ENCODE measurements around the gene PCCA.
"Not testable (repeated sequence)": the region's sequence is repeated elsewhere in the genome, so short reads cannot be mapped to it uniquely, and the experiment has no call there.

PCCA gene

GRCh38 chr13:100213576-100213975, 124.7 kb downstream of the PCCA start:
- Mint-ChIP-seq H3K9me3 (no peaks in the 10 kb centered on the region), H3K27ac (no peak overlapping the region), H3K36me3 (no peaks in the 10 kb centered on the region), H3K4me3 (no peak overlapping the region), H3K4me1 (peaks cover 16% of the 10 kb centered on the region)
- ATAC-seq (no peak), DNase-seq (ENCODE audit: low spot score in 2 of 2) (no peak)

GRCh38 chr13:100214886-100215285, 126.0 kb downstream of the PCCA start:
- ATAC-seq (no peak), DNase-seq (ENCODE audit: low spot score in 2 of 2) (no peak)
- H3K27ac Mint-ChIP-seq, result no peak overlapping the region
- H3K4me1 Mint-ChIP-seq, result peaks cover 15% of the 10 kb centered on the region
- H3K9me3 Mint-ChIP-seq, result no peaks in the 10 kb centered on the region
- H3K4me3 Mint-ChIP-seq, result no peak overlapping the region
- no peaks in the 10 kb centered on the region for H3K36me3 Mint-ChIP-seq

- no peak for ATAC-seq
- no peak for DNase-seq (ENCODE audit: low spot score in 2 of 2)
- no peaks in the 10 kb centered on the region for H3K4me1 Mint-ChIP-seq
- no peaks in the 10 kb centered on the region for H3K36me3 Mint-ChIP-seq
- H3K27ac Mint-ChIP-seq, result no peak overlapping the region
- H3K9me3 Mint-ChIP-seq, result no peaks in the 10 kb centered on the region
- no peak overlapping the region for H3K4me3 Mint-ChIP-seq
Observed at GRCh38 chr13:100221166-100221565, 132.3 kb downstream of the PCCA start.

GRCh38 chr13:100223966-100224530, 135.2 kb downstream of the PCCA start:
- not testable (repeated sequence) for H3K27ac Mint-ChIP-seq; H3K4me3 Mint-ChIP-seq; H3K9me3 Mint-ChIP-seq; DNase-seq (ENCODE audit: low spot score in 2 of 2); H3K4me1 Mint-ChIP-seq; H3K36me3 Mint-ChIP-seq; ATAC-seq

- no peaks in the 10 kb centered on the region for H3K4me1 Mint-ChIP-seq
Observed at GRCh38 chr13:100229603-100230002, 140.7 kb downstream of the PCCA start.

GRCh38 chr13:100230769-100231149, 141.9 kb downstream of the PCCA start:
- H3K4me1 Mint-ChIP-seq, result no peaks in the 10 kb centered on the region
- H3K4me3 Mint-ChIP-seq, result no peak overlapping the region
- no peaks in the 10 kb centered on the region for H3K9me3 Mint-ChIP-seq
- no peak overlapping the region for H3K27ac Mint-ChIP-seq
- ATAC-seq (no peak), DNase-seq (ENCODE audit: low spot score in 2 of 2) (no peak)
- H3K36me3 Mint-ChIP-seq, result no peaks in the 10 kb centered on the region

More at GRCh38 chr13:100229603-100230002, 140.7 kb downstream of the PCCA start:
- Mint-ChIP-seq H3K9me3 (no peaks in the 10 kb centered on the region), H3K36me3 (no peaks in the 10 kb centered on the region), H3K4me3 (no peak overlapping the region), H3K27ac (no peak overlapping the region)
- no peak for DNase-seq (ENCODE audit: low spot score in 2 of 2)
- ATAC-seq, result no peak

GRCh38 chr13:100231176-100231575, 142.3 kb downstream of the PCCA start:
- no peak overlapping the region for H3K4me3 Mint-ChIP-seq
- H3K36me3 Mint-ChIP-seq, result no peaks in the 10 kb centered on the region
- no peaks in the 10 kb centered on the region for H3K9me3 Mint-ChIP-seq
- no peak overlapping the region for H3K27ac Mint-ChIP-seq
- DNase-seq (ENCODE audit: low spot score in 2 of 2), result no peak
- no peaks in the 10 kb centered on the region for H3K4me1 Mint-ChIP-seq
- no peak for ATAC-seq

GRCh38 chr13:100234006-100234405, 145.1 kb downstream of the PCCA start:
- Mint-ChIP-seq H3K36me3 (no peaks in the 10 kb centered on the region), H3K27ac (no peak overlapping the region), H3K4me1 (no peaks in the 10 kb centered on the region), H3K9me3 (no peaks in the 10 kb centered on the region), H3K4me3 (no peak overlapping the region)
- ATAC-seq (no peak), DNase-seq (ENCODE audit: low spot score in 2 of 2) (no peak)

- Mint-ChIP-seq H3K4me1 (no peaks in the 10 kb centered on the region), H3K4me3 (no peak overlapping the region), H3K9me3 (no peaks in the 10 kb centered on the region), H3K27ac (no peak overlapping the region), H3K36me3 (no peaks in the 10 kb centered on the region)
- DNase-seq (ENCODE audit: low spot score in 2 of 2) (no peak), ATAC-seq (peak; percentile 28)
Observed at GRCh38 chr13:100234524-100235136, 145.7 kb downstream of the PCCA start.

GRCh38 chr13:100235311-100235901, 146.5 kb downstream of the PCCA start:
- DNase-seq (ENCODE audit: low spot score in 2 of 2) (no peak), ATAC-seq (no peak)
- no peak overlapping the region for H3K27ac Mint-ChIP-seq
- no peaks in the 10 kb centered on the region for H3K36me3 Mint-ChIP-seq
- no peak overlapping the region for H3K4me3 Mint-ChIP-seq
- no peaks in the 10 kb centered on the region for H3K4me1 Mint-ChIP-seq
- H3K9me3 Mint-ChIP-seq, result no peaks in the 10 kb centered on the region

GRCh38 chr13:100240109-100240779, 151.4 kb downstream of the PCCA start:
- H3K27ac Mint-ChIP-seq, result no peak overlapping the region
- H3K4me3 Mint-ChIP-seq, result no peak overlapping the region
- no peaks in the 10 kb centered on the region for H3K36me3 Mint-ChIP-seq
- DNase-seq (ENCODE audit: low spot score in 2 of 2) (no peak), ATAC-seq (no peak)
- no peaks in the 10 kb centered on the region for H3K9me3 Mint-ChIP-seq
- no peaks in the 10 kb centered on the region for H3K4me1 Mint-ChIP-seq

- ATAC-seq (no peak), DNase-seq (ENCODE audit: low spot score in 2 of 2) (no peak)
- Mint-ChIP-seq H3K9me3 (peaks cover 9% of the 10 kb centered on the region), H3K36me3 (no peaks in the 10 kb centered on the region), H3K27ac (no peak overlapping the region), H3K4me1 (no peaks in the 10 kb centered on the region), H3K4me3 (no peak overlapping the region)
Observed at GRCh38 chr13:100244431-100244830, 155.5 kb downstream of the PCCA start.

GRCh38 chr13:100245104-100245503, 156.2 kb downstream of the PCCA start:
- no peak for DNase-seq (ENCODE audit: low spot score in 2 of 2)
- Mint-ChIP-seq H3K36me3 (no peaks in the 10 kb centered on the region), H3K4me1 (no peaks in the 10 kb centered on the region), H3K4me3 (no peak overlapping the region), H3K27ac (no peak overlapping the region), H3K9me3 (peaks cover 9% of the 10 kb centered on the region)
- ATAC-seq, result no peak

- Mint-ChIP-seq H3K9me3 (peaks cover 9% of the 10 kb centered on the region), H3K36me3 (no peaks in the 10 kb centered on the region), H3K27ac (no peak overlapping the region), H3K4me3 (no peak overlapping the region), H3K4me1 (no peaks in the 10 kb centered on the region)
- DNase-seq (ENCODE audit: low spot score in 2 of 2), result no peak
- no peak for ATAC-seq
Observed at GRCh38 chr13:100247937-100248336, 159.0 kb downstream of the PCCA start.

- Mint-ChIP-seq H3K9me3 (no peaks in the 10 kb centered on the region), H3K4me3 (no peak overlapping the region), H3K4me1 (no peaks in the 10 kb centered on the region), H3K27ac (no peak overlapping the region), H3K36me3 (no peaks in the 10 kb centered on the region)
- DNase-seq (ENCODE audit: low spot score in 2 of 2), result no peak
- no peak for ATAC-seq
Observed at GRCh38 chr13:100254002-100254401, 165.1 kb downstream of the PCCA start.

- Mint-ChIP-seq H3K4me3 (no peak overlapping the region), H3K36me3 (peaks cover 6% of the 10 kb centered on the region), H3K4me1 (no peaks in the 10 kb centered on the region), H3K27ac (no peak overlapping the region), H3K9me3 (no peaks in the 10 kb centered on the region)
- DNase-seq (ENCODE audit: low spot score in 2 of 2), result no peak
- no peak for ATAC-seq
Observed at GRCh38 chr13:100262404-100262803, 173.5 kb downstream of the PCCA start.

Measured in stimulated activated effector memory CD8-positive, alpha-beta T cell treated with anti-CD3 and anti-CD28 coated beads, Interleukin-12 subunit alpha, Interleukin-12 subunit beta, amount 100 ng/mL, for 72 hours (primary cell).